GM12878 (cell line): ENCODE measurements around the gene CAPN7. TPM values are rescaled to one million over a fixed set of nuclear protein-coding genes. Genes with fewer than 3 reads are reported as not detected.

Experiments used
- BCL11A ChIP-seq: IDR thresholded peaks from 2 replicates; pipeline ENCODE4 v1.6.1; 2011; ENCODE audit warnings: low read depth, low read length
- CHD2 ChIP-seq: IDR thresholded peaks from 2 replicates; pipeline ENCODE4 v1.6.1; 2011; ENCODE audit warnings: low read depth, low read length, improper control_type of control experiment, borderline replicate concordance
- EGR1 ChIP-seq, 2 experiments: IDR thresholded peaks; 1 replicate in 1 of 2; 2 replicates in 1 of 2; pipeline ENCODE4 v1.6.1; 2011 to 2012; ENCODE audit warnings: low read depth in 2 of 2, low read length in 2 of 2, borderline replicate concordance in 1 of 2, mild to moderate bottlenecking in 1 of 2, moderate library complexity in 1 of 2
- IKZF1 ChIP-seq: fragments of 450-650 bp; conservative IDR thresholded peaks from 2 replicates; pipeline ENCODE4 v1.6.1; 2017; ENCODE audit warnings: antibody characterized with exemption, mild to moderate bottlenecking
- KDM1A ChIP-seq: fragments of 200-600 bp; sonication (generic); IDR thresholded peaks from 2 replicates; pipeline ENCODE4 v1.6.1; 2016; ENCODE audit warnings: borderline replicate concordance
- NR2C1 ChIP-seq: fragments of 450-650 bp; IDR thresholded peaks from 2 replicates; pipeline ENCODE4 v1.6.1; 2017; ENCODE audit warnings: antibody characterized with exemption, mild to moderate bottlenecking, moderate library complexity
- SMAD5 ChIP-seq: IDR thresholded peaks from 2 replicates; pipeline ENCODE4 v1.6.1; 2016; ENCODE audit warnings: antibody characterized with exemption, low read depth
- polyA plus RNA-seq, 11 experiments: library from polyadenylated mRNA; depleted of rRNA in 4 of 11; unstranded in 6 of 11; stranded (reverse) in 5 of 11; fragments of >200 nt; fragmentation: Nextera tagmentation in 4 of 11; fragmentation: Illumina TruSeq in 1 of 11; extraction: Ambion mirVana in 4 of 11; extraction: Trizol in 1 of 11; gene quantifications; 1 replicate in 1 of 11; 2 replicates in 10 of 11; pipeline versions ENCODE4 v1.2.1 to v1.2.3, GENCODE V29; 2011 to 2016; ENCODE audit warnings: inconsistent platforms in 2 of 11, missing spikeins in 2 of 11, low read depth in 1 of 11
- total RNA-seq, 4 experiments: library from RNA; depleted of rRNA in 3 of 4; stranded (reverse); fragments of >200 nt in 3 of 4; fragmentation: Illumina TruSeq in 1 of 4; extraction: Trizol in 1 of 4; gene quantifications; 2 replicates each; pipeline versions ENCODE4 v1.2.1 to v1.2.3, GENCODE V29; 2013 to 2021
- TF ChIP-seq, protein P1 (sequence below): IDR thresholded peaks from 2 replicates; pipeline ENCODE4 v1.6.1; 2012; ENCODE audit warnings: low read depth, low read length, improper control_type of control experiment
- TF ChIP-seq, protein P2 (sequence below): IDR thresholded peaks from 2 replicates; pipeline ENCODE4 v1.6.1; 2012; ENCODE audit warnings: low read depth, low read length, improper control_type of control experiment
- TF ChIP-seq, protein P3 (sequence below): fragments of 450-650 bp; IDR thresholded peaks from 2 replicates; pipeline ENCODE4 v1.6.1; 2016; ENCODE audit warnings: mild to moderate bottlenecking
- TF ChIP-seq, protein P4 (sequence below): fragments of 450-650 bp; IDR thresholded peaks from 2 replicates; pipeline ENCODE4 v1.6.1; 2017; ENCODE audit warnings: mild to moderate bottlenecking, moderate library complexity

CAPN7 gene
- total and polyA plus RNA-seq, 10 of the 15 experiments (the other 5 are each of a cell fraction or from before 2014, with no cell fraction given) = 5.3 to 27.0 (median 18.2) TPM

DNA sequence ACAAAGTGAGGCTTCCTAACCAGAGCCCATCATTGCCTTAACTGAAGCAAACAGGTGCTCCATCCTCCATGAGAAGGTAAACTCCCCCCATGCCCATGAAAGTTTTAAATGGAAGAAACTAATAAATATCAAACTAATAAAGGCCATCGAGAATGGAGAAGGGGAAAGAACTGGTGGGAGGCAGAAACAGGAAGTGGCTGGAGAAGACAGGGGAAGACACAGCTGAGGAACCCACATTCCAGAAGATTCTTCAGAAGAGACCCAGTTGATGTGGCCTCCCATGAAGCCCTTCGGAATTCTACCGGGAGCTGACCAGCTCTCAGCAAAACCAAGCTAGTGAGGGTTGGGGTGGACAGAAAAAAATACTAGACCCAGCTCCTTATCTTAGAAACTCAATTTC, 84.7 kb downstream of the CAPN7 start (continued):
- TF ChIP-seq, protein P1, sequence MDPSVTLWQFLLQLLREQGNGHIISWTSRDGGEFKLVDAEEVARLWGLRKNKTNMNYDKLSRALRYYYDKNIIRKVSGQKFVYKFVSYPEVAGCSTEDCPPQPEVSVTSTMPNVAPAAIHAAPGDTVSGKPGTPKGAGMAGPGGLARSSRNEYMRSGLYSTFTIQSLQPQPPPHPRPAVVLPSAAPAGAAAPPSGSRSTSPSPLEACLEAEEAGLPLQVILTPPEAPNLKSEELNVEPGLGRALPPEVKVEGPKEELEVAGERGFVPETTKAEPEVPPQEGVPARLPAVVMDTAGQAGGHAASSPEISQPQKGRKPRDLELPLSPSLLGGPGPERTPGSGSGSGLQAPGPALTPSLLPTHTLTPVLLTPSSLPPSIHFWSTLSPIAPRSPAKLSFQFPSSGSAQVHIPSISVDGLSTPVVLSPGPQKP = no peak
- TF ChIP-seq, protein P2, sequence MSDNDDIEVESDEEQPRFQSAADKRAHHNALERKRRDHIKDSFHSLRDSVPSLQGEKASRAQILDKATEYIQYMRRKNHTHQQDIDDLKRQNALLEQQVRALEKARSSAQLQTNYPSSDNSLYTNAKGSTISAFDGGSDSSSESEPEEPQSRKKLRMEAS = no peak
- TF ChIP-seq EGR1 (IDR thresholded peaks at IDR 0.05; ENCODE audit: borderline replicate concordance in 1 of 2, low read depth in 2 of 2, low read length in 2 of 2) (no peak), SMAD5 (no peak), NR2C1 (no peak), BCL11A (no peak), KDM1A (no peak), CHD2 (no peak), IKZF1 (0 out of 2 replicates have a peak, but pooled peaks have one; percentile 32)
- TF ChIP-seq, protein P3, sequence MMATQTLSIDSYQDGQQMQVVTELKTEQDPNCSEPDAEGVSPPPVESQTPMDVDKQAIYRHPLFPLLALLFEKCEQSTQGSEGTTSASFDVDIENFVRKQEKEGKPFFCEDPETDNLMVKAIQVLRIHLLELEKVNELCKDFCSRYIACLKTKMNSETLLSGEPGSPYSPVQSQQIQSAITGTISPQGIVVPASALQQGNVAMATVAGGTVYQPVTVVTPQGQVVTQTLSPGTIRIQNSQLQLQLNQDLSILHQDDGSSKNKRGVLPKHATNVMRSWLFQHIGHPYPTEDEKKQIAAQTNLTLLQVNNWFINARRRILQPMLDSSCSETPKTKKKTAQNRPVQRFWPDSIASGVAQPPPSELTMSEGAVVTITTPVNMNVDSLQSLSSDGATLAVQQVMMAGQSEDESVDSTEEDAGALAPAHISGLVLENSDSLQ = no peak
- TF ChIP-seq, protein P4, sequence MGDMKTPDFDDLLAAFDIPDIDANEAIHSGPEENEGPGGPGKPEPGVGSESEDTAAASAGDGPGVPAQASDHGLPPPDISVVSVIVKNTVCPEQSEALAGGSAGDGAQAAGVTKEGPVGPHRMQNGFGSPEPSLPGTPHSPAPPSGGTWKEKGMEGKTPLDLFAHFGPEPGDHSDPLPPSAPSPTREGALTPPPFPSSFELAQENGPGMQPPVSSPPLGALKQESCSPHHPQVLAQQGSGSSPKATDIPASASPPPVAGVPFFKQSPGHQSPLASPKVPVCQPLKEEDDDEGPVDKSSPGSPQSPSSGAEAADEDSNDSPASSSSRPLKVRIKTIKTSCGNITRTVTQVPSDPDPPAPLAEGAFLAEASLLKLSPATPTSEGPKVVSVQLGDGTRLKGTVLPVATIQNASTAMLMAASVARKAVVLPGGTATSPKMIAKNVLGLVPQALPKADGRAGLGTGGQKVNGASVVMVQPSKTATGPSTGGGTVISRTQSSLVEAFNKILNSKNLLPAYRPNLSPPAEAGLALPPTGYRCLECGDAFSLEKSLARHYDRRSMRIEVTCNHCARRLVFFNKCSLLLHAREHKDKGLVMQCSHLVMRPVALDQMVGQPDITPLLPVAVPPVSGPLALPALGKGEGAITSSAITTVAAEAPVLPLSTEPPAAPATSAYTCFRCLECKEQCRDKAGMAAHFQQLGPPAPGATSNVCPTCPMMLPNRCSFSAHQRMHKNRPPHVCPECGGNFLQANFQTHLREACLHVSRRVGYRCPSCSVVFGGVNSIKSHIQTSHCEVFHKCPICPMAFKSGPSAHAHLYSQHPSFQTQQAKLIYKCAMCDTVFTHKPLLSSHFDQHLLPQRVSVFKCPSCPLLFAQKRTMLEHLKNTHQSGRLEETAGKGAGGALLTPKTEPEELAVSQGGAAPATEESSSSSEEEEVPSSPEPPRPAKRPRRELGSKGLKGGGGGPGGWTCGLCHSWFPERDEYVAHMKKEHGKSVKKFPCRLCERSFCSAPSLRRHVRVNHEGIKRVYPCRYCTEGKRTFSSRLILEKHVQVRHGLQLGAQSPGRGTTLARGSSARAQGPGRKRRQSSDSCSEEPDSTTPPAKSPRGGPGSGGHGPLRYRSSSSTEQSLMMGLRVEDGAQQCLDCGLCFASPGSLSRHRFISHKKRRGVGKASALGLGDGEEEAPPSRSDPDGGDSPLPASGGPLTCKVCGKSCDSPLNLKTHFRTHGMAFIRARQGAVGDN = no peak
